ENCODE data around the gene CCNI.
"Not testable (repeated sequence)": the region's sequence is repeated elsewhere in the genome, so short reads cannot be mapped to it uniquely, and the experiment has no call there.

Gene CCNI

GRCh38 chr4:77040854-77041725 is 34.7 kb downstream of the CCNI start:
- no peaks in the 10 kb centered on the region for H3K79me2 ChIP-seq (ENCODE audit: control insufficient read depth, insufficient read depth, low read length)
- no peak overlapping the region for H2BK5ac ChIP-seq (ENCODE audit: low read length)
- H2BK15ac ChIP-seq (replicated peaks; ENCODE audit: low read depth) = no peak overlapping the region
- no peak overlapping the region for H3K23ac ChIP-seq (ENCODE audit: low read length)
- H3K27ac ChIP-seq (ENCODE audit: low read depth, low read length) = no peak overlapping the region
- H3K56ac ChIP-seq (ENCODE audit: low read length) = no peak overlapping the region
- no peak for DNase-seq
- H3K79me1 ChIP-seq (ENCODE audit: low read length) = no peaks in the 10 kb centered on the region
- WGBS (ENCODE audit: extremely low coverage, insufficient coverage, low lambda C conversion rate) = no CpG with 5 or more reads among the region's 2 CpGs
- H3K18ac ChIP-seq (ENCODE audit: low read length) = no peak overlapping the region
- H3K9ac ChIP-seq (ENCODE audit: low read length) = no peak overlapping the region
- H3K4me3 ChIP-seq (ENCODE audit: low read length) = no peak overlapping the region
- no peak overlapping the region for H3K4me2 ChIP-seq (ENCODE audit: low read length)
- no peak overlapping the region for H3K4ac ChIP-seq (ENCODE audit: low read depth, low read length)
- H3K4me1 ChIP-seq (ENCODE audit: control insufficient read depth, low read depth, low read length) = no peaks in the 10 kb centered on the region
- H2BK120ac ChIP-seq (ENCODE audit: low read depth, low read length) = no peak overlapping the region
- no peak overlapping the region for H4K5ac ChIP-seq (ENCODE audit: low read length)
- no peaks in the 10 kb centered on the region for H3K27me3 ChIP-seq (ENCODE audit: insufficient read depth, low read length, poor library complexity)
- no peak overlapping the region for H2AK5ac ChIP-seq (ENCODE audit: low read length)
- no peak overlapping the region for H4K8ac ChIP-seq (ENCODE audit: low read depth, low read length)
- no peaks in the 10 kb centered on the region for H3K36me3 ChIP-seq (ENCODE audit: control insufficient read depth, insufficient read depth, low read length)

- WGBS (ENCODE audit: extremely low coverage, insufficient coverage, low lambda C conversion rate) = no CpG with 5 or more reads among the region's 1 CpG
These were observed 35.5 kb downstream of the CCNI start for GRCh38 chr4:77040270-77040669.

GRCh38 chr4:77039796-77040195 is 36.0 kb downstream of the CCNI start:
- Histone ChIP-seq H3K18ac (ENCODE audit: low read length) (no peak overlapping the region), H3K4me3 (ENCODE audit: low read length) (no peak overlapping the region), H2BK5ac (ENCODE audit: low read length) (no peak overlapping the region), H3K56ac (ENCODE audit: low read length) (no peak overlapping the region), H3K23ac (ENCODE audit: low read length) (no peak overlapping the region), H2AK5ac (ENCODE audit: low read length) (no peak overlapping the region), H3K27me3 (ENCODE audit: insufficient read depth, low read length, poor library complexity) (no peaks in the 10 kb centered on the region), H3K4ac (ENCODE audit: low read depth, low read length) (no peak overlapping the region), H3K36me3 (ENCODE audit: control insufficient read depth, insufficient read depth, low read length) (peaks cover 2% of the 10 kb centered on the region), H3K79me1 (ENCODE audit: low read length) (no peaks in the 10 kb centered on the region), H2BK15ac (replicated peaks; ENCODE audit: low read depth) (no peak overlapping the region), H3K9ac (ENCODE audit: low read length) (no peak overlapping the region), H3K27ac (ENCODE audit: low read depth, low read length) (no peak overlapping the region), H3K79me2 (ENCODE audit: control insufficient read depth, insufficient read depth, low read length) (no peaks in the 10 kb centered on the region), H4K8ac (ENCODE audit: low read depth, low read length) (no peak overlapping the region), H3K4me2 (ENCODE audit: low read length) (no peak overlapping the region), H3K4me1 (ENCODE audit: control insufficient read depth, low read depth, low read length) (no peaks in the 10 kb centered on the region), H2BK120ac (ENCODE audit: low read depth, low read length) (no peak overlapping the region), H4K5ac (ENCODE audit: low read length) (no peak overlapping the region)
- WGBS (ENCODE audit: extremely low coverage, insufficient coverage, low lambda C conversion rate) = no CpG with 5 or more reads among the region's 2 CpGs
- no peak for DNase-seq

More at GRCh38 chr4:77040270-77040669, 35.5 kb downstream of the CCNI start:
- no peak overlapping the region for H2BK120ac ChIP-seq (ENCODE audit: low read depth, low read length)
- H3K27me3 ChIP-seq (ENCODE audit: insufficient read depth, low read length, poor library complexity) = no peaks in the 10 kb centered on the region
- H4K8ac ChIP-seq (ENCODE audit: low read depth, low read length) = no peak overlapping the region
- no peak overlapping the region for H2BK5ac ChIP-seq (ENCODE audit: low read length)
- no peak overlapping the region for H2BK15ac ChIP-seq (replicated peaks; ENCODE audit: low read depth)
- H3K18ac ChIP-seq (ENCODE audit: low read length) = no peak overlapping the region
- no peaks in the 10 kb centered on the region for H3K4me1 ChIP-seq (ENCODE audit: control insufficient read depth, low read depth, low read length)
- no peak overlapping the region for H3K9ac ChIP-seq (ENCODE audit: low read length)
- no peak overlapping the region for H3K4me2 ChIP-seq (ENCODE audit: low read length)
- H3K79me1 ChIP-seq (ENCODE audit: low read length) = no peaks in the 10 kb centered on the region
- no peak overlapping the region for H3K27ac ChIP-seq (ENCODE audit: low read depth, low read length)
- H4K5ac ChIP-seq (ENCODE audit: low read length) = no peak overlapping the region
- H2AK5ac ChIP-seq (ENCODE audit: low read length) = no peak overlapping the region
- no peak overlapping the region for H3K23ac ChIP-seq (ENCODE audit: low read length)
- DNase-seq = no peak
- no peaks in the 10 kb centered on the region for H3K79me2 ChIP-seq (ENCODE audit: control insufficient read depth, insufficient read depth, low read length)
- no peak overlapping the region for H3K56ac ChIP-seq (ENCODE audit: low read length)
- H3K4ac ChIP-seq (ENCODE audit: low read depth, low read length) = no peak overlapping the region
- H3K36me3 ChIP-seq (ENCODE audit: control insufficient read depth, insufficient read depth, low read length) = no peaks in the 10 kb centered on the region
- H3K4me3 ChIP-seq (ENCODE audit: low read length) = no peak overlapping the region

GRCh38 chr4:77037736-77038135 is 38.1 kb downstream of the CCNI start:
- WGBS (ENCODE audit: extremely low coverage, insufficient coverage, low lambda C conversion rate) = no CpG with 5 or more reads among the region's 3 CpGs
- Histone ChIP-seq H3K9ac (ENCODE audit: low read length) (no peak overlapping the region), H3K23ac (ENCODE audit: low read length) (no peak overlapping the region), H3K4me2 (ENCODE audit: low read length) (no peak overlapping the region), H3K56ac (ENCODE audit: low read length) (no peak overlapping the region), H3K27me3 (ENCODE audit: insufficient read depth, low read length, poor library complexity) (no peaks in the 10 kb centered on the region), H4K5ac (ENCODE audit: low read length) (no peak overlapping the region), H2AK5ac (ENCODE audit: low read length) (no peak overlapping the region), H3K4me3 (ENCODE audit: low read length) (no peak overlapping the region), H4K8ac (ENCODE audit: low read depth, low read length) (no peak overlapping the region), H3K27ac (ENCODE audit: low read depth, low read length) (no peak overlapping the region), H3K4me1 (ENCODE audit: control insufficient read depth, low read depth, low read length) (no peaks in the 10 kb centered on the region), H3K18ac (ENCODE audit: low read length) (no peak overlapping the region), H2BK5ac (ENCODE audit: low read length) (no peak overlapping the region), H2BK15ac (replicated peaks; ENCODE audit: low read depth) (no peak overlapping the region), H3K79me2 (ENCODE audit: control insufficient read depth, insufficient read depth, low read length) (no peaks in the 10 kb centered on the region), H2BK120ac (ENCODE audit: low read depth, low read length) (no peak overlapping the region), H3K79me1 (ENCODE audit: low read length) (no peaks in the 10 kb centered on the region), H3K4ac (ENCODE audit: low read depth, low read length) (no peak overlapping the region), H3K36me3 (ENCODE audit: control insufficient read depth, insufficient read depth, low read length) (peaks cover 4% of the 10 kb centered on the region)
- no peak for DNase-seq

- not testable (repeated sequence) for DNase-seq; H2BK15ac ChIP-seq (replicated peaks; ENCODE audit: low read depth); H3K79me2 ChIP-seq (ENCODE audit: control insufficient read depth, insufficient read depth, low read length); H3K4me1 ChIP-seq (ENCODE audit: control insufficient read depth, low read depth, low read length); H4K5ac ChIP-seq (ENCODE audit: low read length); H2BK120ac ChIP-seq (ENCODE audit: low read depth, low read length); H2AK5ac ChIP-seq (ENCODE audit: low read length); H3K18ac ChIP-seq (ENCODE audit: low read length); H3K4ac ChIP-seq (ENCODE audit: low read depth, low read length); H3K36me3 ChIP-seq (ENCODE audit: control insufficient read depth, insufficient read depth, low read length); H3K9ac ChIP-seq (ENCODE audit: low read length); H3K56ac ChIP-seq (ENCODE audit: low read length); H4K8ac ChIP-seq (ENCODE audit: low read depth, low read length); H3K27ac ChIP-seq (ENCODE audit: low read depth, low read length); H3K27me3 ChIP-seq (ENCODE audit: insufficient read depth, low read length, poor library complexity); H3K23ac ChIP-seq (ENCODE audit: low read length); H3K79me1 ChIP-seq (ENCODE audit: low read length); H2BK5ac ChIP-seq (ENCODE audit: low read length); H3K4me2 ChIP-seq (ENCODE audit: low read length); H3K4me3 ChIP-seq (ENCODE audit: low read length)
- WGBS (ENCODE audit: extremely low coverage, insufficient coverage, low lambda C conversion rate) = no CpG with 5 or more reads among the region's 5 CpGs
These were observed 38.6 kb downstream of the CCNI start for GRCh38 chr4:77037168-77037567.

- Histone ChIP-seq H4K8ac (ENCODE audit: low read depth, low read length) (no peak overlapping the region), H3K18ac (ENCODE audit: low read length) (no peak overlapping the region), H4K5ac (ENCODE audit: low read length) (no peak overlapping the region), H3K4ac (ENCODE audit: low read depth, low read length) (no peak overlapping the region), H2BK15ac (replicated peaks; ENCODE audit: low read depth) (no peak overlapping the region), H2BK5ac (ENCODE audit: low read length) (no peak overlapping the region), H3K56ac (ENCODE audit: low read length) (no peak overlapping the region), H2BK120ac (ENCODE audit: low read depth, low read length) (no peak overlapping the region), H3K27ac (ENCODE audit: low read depth, low read length) (no peak overlapping the region), H3K79me1 (ENCODE audit: low read length) (no peaks in the 10 kb centered on the region), H3K9ac (ENCODE audit: low read length) (no peak overlapping the region), H3K79me2 (ENCODE audit: control insufficient read depth, insufficient read depth, low read length) (no peaks in the 10 kb centered on the region), H2AK5ac (ENCODE audit: low read length) (no peak overlapping the region), H3K4me3 (ENCODE audit: low read length) (no peak overlapping the region), H3K27me3 (ENCODE audit: insufficient read depth, low read length, poor library complexity) (no peaks in the 10 kb centered on the region), H3K36me3 (ENCODE audit: control insufficient read depth, insufficient read depth, low read length) (peaks cover 6% of the 10 kb centered on the region), H3K4me1 (ENCODE audit: control insufficient read depth, low read depth, low read length) (no peaks in the 10 kb centered on the region), H3K4me2 (ENCODE audit: low read length) (no peak overlapping the region), H3K23ac (ENCODE audit: low read length) (no peak overlapping the region)
- no CpG with 5 or more reads among the region's 2 CpGs for WGBS (ENCODE audit: extremely low coverage, insufficient coverage, low lambda C conversion rate)
- no peak for DNase-seq
These were observed 39.6 kb downstream of the CCNI start for GRCh38 chr4:77036206-77036605.

All from mesendoderm (in vitro differentiated cells).